ENCODE data around the gene PFDN4.
A peak's percentile ranks its signal among the peaks of the same experiment; 100 is the strongest.

The PFDN4 gene

GRCh38 chr20:54188132-54188849 lies 19.6 kb upstream of the PFDN4 start:
- FAIRE-seq (no peak), DNase-seq (ENCODE audit: insufficient read length, low spot score) (no peak)
- TF ChIP-seq PAX5 (IDR thresholded peaks at IDR 0.05; ENCODE audit: insufficient read depth, low read length, severe bottlenecking) (no peak), POLR2A (IDR thresholded peaks at IDR 0.05; ENCODE audit: low read depth, low read length) (no peak), POLR2AphosphoS5 (IDR thresholded peaks at IDR 0.05; ENCODE audit: low read depth, low read length) (no peak), SPI1 (IDR thresholded peaks at IDR 0.05; ENCODE audit: low read depth, low read length) (no peak), TAF1 (IDR thresholded peaks at IDR 0.05; ENCODE audit: low read depth, low read length) (no peak), POU2F2 (IDR thresholded peaks at IDR 0.05; ENCODE audit: low read depth, low read length) (no peak)

GRCh38 chr20:54189630-54190029 lies 18.3 kb upstream of the PFDN4 start:
- no peak for TF ChIP-seq POLR2AphosphoS5 (IDR thresholded peaks at IDR 0.05; ENCODE audit: low read depth, low read length)
- no peak for TF ChIP-seq PAX5 (IDR thresholded peaks at IDR 0.05; ENCODE audit: insufficient read depth, low read length, severe bottlenecking)
- no peak for TF ChIP-seq SPI1 (IDR thresholded peaks at IDR 0.05; ENCODE audit: low read depth, low read length)
- no peak for TF ChIP-seq TAF1 (IDR thresholded peaks at IDR 0.05; ENCODE audit: low read depth, low read length)
- TF ChIP-seq POU2F2 (IDR thresholded peaks at IDR 0.05; ENCODE audit: low read depth, low read length) = no peak
- no peak for TF ChIP-seq POLR2A (IDR thresholded peaks at IDR 0.05; ENCODE audit: low read depth, low read length)
- DNase-seq (ENCODE audit: insufficient read length, low spot score) = no peak
- FAIRE-seq = no peak

GRCh38 chr20:54190217-54190616 lies 17.7 kb upstream of the PFDN4 start:
- no peak for FAIRE-seq
- TF ChIP-seq POU2F2 (IDR thresholded peaks at IDR 0.05; ENCODE audit: low read depth, low read length) = no peak
- TF ChIP-seq POLR2AphosphoS5 (IDR thresholded peaks at IDR 0.05; ENCODE audit: low read depth, low read length) = no peak
- TF ChIP-seq PAX5 (IDR thresholded peaks at IDR 0.05; ENCODE audit: insufficient read depth, low read length, severe bottlenecking) = no peak
- TF ChIP-seq SPI1 (IDR thresholded peaks at IDR 0.05; ENCODE audit: low read depth, low read length) = no peak
- TF ChIP-seq POLR2A (IDR thresholded peaks at IDR 0.05; ENCODE audit: low read depth, low read length) = no peak
- no peak for DNase-seq (ENCODE audit: insufficient read length, low spot score)

GRCh38 chr20:54193817-54194216 lies 14.1 kb upstream of the PFDN4 start:
- DNase-seq (ENCODE audit: insufficient read length, low spot score) (no peak), FAIRE-seq (no peak)
- TF ChIP-seq POU2F2 (IDR thresholded peaks at IDR 0.05; ENCODE audit: low read depth, low read length) (no peak), POLR2A (IDR thresholded peaks at IDR 0.05; ENCODE audit: low read depth, low read length) (no peak), POLR2AphosphoS5 (IDR thresholded peaks at IDR 0.05; ENCODE audit: low read depth, low read length) (no peak), TAF1 (IDR thresholded peaks at IDR 0.05; ENCODE audit: low read depth, low read length) (no peak), PAX5 (IDR thresholded peaks at IDR 0.05; ENCODE audit: insufficient read depth, low read length, severe bottlenecking) (no peak), SPI1 (IDR thresholded peaks at IDR 0.05; ENCODE audit: low read depth, low read length) (no peak)

GRCh38 chr20:54194724-54195438 lies 13.0 kb upstream of the PFDN4 start:
- FAIRE-seq = no peak
- TF ChIP-seq POLR2A (IDR thresholded peaks at IDR 0.05; ENCODE audit: low read depth, low read length) (no peak), SPI1 (IDR thresholded peaks at IDR 0.05; ENCODE audit: low read depth, low read length) (no peak), POU2F2 (IDR thresholded peaks at IDR 0.05; ENCODE audit: low read depth, low read length) (no peak), TAF1 (IDR thresholded peaks at IDR 0.05; ENCODE audit: low read depth, low read length) (no peak), POLR2AphosphoS5 (IDR thresholded peaks at IDR 0.05; ENCODE audit: low read depth, low read length) (no peak), PAX5 (IDR thresholded peaks at IDR 0.05; ENCODE audit: insufficient read depth, low read length, severe bottlenecking) (no peak)
- no peak for DNase-seq (ENCODE audit: insufficient read length, low spot score)

- DNase-seq (ENCODE audit: insufficient read length, low spot score) = no peak
- no peak for TF ChIP-seq POLR2AphosphoS5 (IDR thresholded peaks at IDR 0.05; ENCODE audit: low read depth, low read length)
- TF ChIP-seq SPI1 (IDR thresholded peaks at IDR 0.05; ENCODE audit: low read depth, low read length) = peak; percentile 49
- no peak for TF ChIP-seq PAX5 (IDR thresholded peaks at IDR 0.05; ENCODE audit: insufficient read depth, low read length, severe bottlenecking)
- FAIRE-seq = peak; percentile 50
Observed at GRCh38 chr20:54195483-54196472, 12.1 kb upstream of the PFDN4 start.

- FAIRE-seq = peak; percentile 54
- TF ChIP-seq PAX5 (IDR thresholded peaks at IDR 0.05; ENCODE audit: insufficient read depth, low read length, severe bottlenecking) (no peak), SPI1 (IDR thresholded peaks at IDR 0.05; ENCODE audit: low read depth, low read length) (no peak), TAF1 (IDR thresholded peaks at IDR 0.05; ENCODE audit: low read depth, low read length) (no peak), POLR2A (IDR thresholded peaks at IDR 0.05; ENCODE audit: low read depth, low read length) (no peak), POLR2AphosphoS5 (IDR thresholded peaks at IDR 0.05; ENCODE audit: low read depth, low read length) (no peak), POU2F2 (IDR thresholded peaks at IDR 0.05; ENCODE audit: low read depth, low read length) (no peak)
- no peak for DNase-seq (ENCODE audit: insufficient read length, low spot score)
Observed at GRCh38 chr20:54197621-54198604, 10.0 kb upstream of the PFDN4 start.

GRCh38 chr20:54199283-54199682 lies 8.6 kb upstream of the PFDN4 start:
- FAIRE-seq = no peak
- no peak for DNase-seq (ENCODE audit: insufficient read length, low spot score)
- no peak for TF ChIP-seq POU2F2 (IDR thresholded peaks at IDR 0.05; ENCODE audit: low read depth, low read length)
- no peak for TF ChIP-seq POLR2AphosphoS5 (IDR thresholded peaks at IDR 0.05; ENCODE audit: low read depth, low read length)
- TF ChIP-seq SPI1 (IDR thresholded peaks at IDR 0.05; ENCODE audit: low read depth, low read length) = no peak
- TF ChIP-seq TAF1 (IDR thresholded peaks at IDR 0.05; ENCODE audit: low read depth, low read length) = no peak

Measured in GM12891 (cell line).